Measurements from ENCODE around the gene INTS1. TPM values are rescaled to one million over a fixed set of nuclear protein-coding genes. Genes with fewer than 3 reads are reported as not detected.

The INTS1 gene
- total and polyA plus RNA-seq, 4 donors, result 31.2 to 121 (median 46.0) TPM

GRCh38 chr7:1458683-1459511 is 45.3 kb downstream of the INTS1 start, which contains the start of gene MICALL2:
MICALL2 (minus strand) TSS chr7:1459470; CDS start chr7:1459326, 144 bp downstream.
- WGBS, 2 donors, result 2 to 3% methylated on average over 60 to 69 of the region's 69 CpGs
- no peaks in the 10 kb centered on the region for H3K9me3 ChIP-seq (ENCODE audit: control insufficient read depth in 4 of 4, insufficient read depth in 3 of 4, low read length in 3 of 4)
- H3K4me3 ChIP-seq, result peak within 1 kb of the TSS; percentile 84
- H3K4me1 ChIP-seq (ENCODE audit: control insufficient read depth in 5 of 5, insufficient read depth in 5 of 5, low read length in 5 of 5), result peaks cover 0 to 42% (median 28%) of the 10 kb centered on the region in 5 donors
- H3K27me3 ChIP-seq (ENCODE audit: control insufficient read depth in 3 of 3, insufficient read depth in 3 of 3, low read length in 2 of 3), result no peaks in the 10 kb centered on the region
- H3K27ac ChIP-seq (ENCODE audit: low read depth in 1 of 2, low read length in 1 of 2), result peak within 1 kb of the TSS; percentile 88 to 97
- H3K36me3 ChIP-seq (ENCODE audit: control insufficient read depth in 4 of 4, insufficient read depth in 4 of 4, low read length in 4 of 4), result no peaks in the 10 kb centered on the region
- ATAC-seq (ENCODE audit: insufficient read depth, low FRiP score), result peak; percentile 21
- DNase-seq, result peak; percentile 44 to 51 (median 45)
- no peak for TF ChIP-seq CTCF (IDR thresholded peaks at IDR 0.05; ENCODE audit: control extremely low read depth, extremely low read depth)
- H3K9ac ChIP-seq (ENCODE audit: insufficient read depth in 1 of 2, low read length in 2 of 2), result no peak within 1 kb of the TSS

- Histone ChIP-seq H3K9ac (ENCODE audit: insufficient read depth in 1 of 2, low read length in 2 of 2) (no peak overlapping the region), H3K4me3 (peak overlapping the region; percentile 84), H3K9me3 (ENCODE audit: control insufficient read depth in 4 of 4, insufficient read depth in 3 of 4, low read length in 3 of 4) (no peaks in the 10 kb centered on the region), H3K36me3 (ENCODE audit: control insufficient read depth in 4 of 4, insufficient read depth in 4 of 4, low read length in 4 of 4) (no peaks in the 10 kb centered on the region), H3K4me1 (ENCODE audit: control insufficient read depth in 5 of 5, insufficient read depth in 5 of 5, low read length in 5 of 5) (peaks cover 0 to 42% (median 28%) of the 10 kb centered on the region in 5 donors), H3K27ac (ENCODE audit: low read depth in 1 of 2, low read length in 1 of 2) (peak overlapping the region; percentile 88 to 97), H3K27me3 (ENCODE audit: control insufficient read depth in 3 of 3, insufficient read depth in 3 of 3, low read length in 2 of 3) (no peaks in the 10 kb centered on the region)
- no peak for TF ChIP-seq CTCF (IDR thresholded peaks at IDR 0.05; ENCODE audit: control extremely low read depth, extremely low read depth)
- peak in 1 of 3 donors; percentile 11 for DNase-seq
- WGBS, 2 donors, result 36 to 44% methylated on average over 23 of the region's 23 CpGs
- ATAC-seq (ENCODE audit: insufficient read depth, low FRiP score), result no peak
Observed at GRCh38 chr7:1457949-1458682, 46.1 kb downstream of the INTS1 start.

- DNase-seq (no peak), ATAC-seq (ENCODE audit: insufficient read depth, low FRiP score) (no peak)
- WGBS, 2 donors, result 60 to 72% methylated on average over 18 of the region's 18 CpGs
- no peak for TF ChIP-seq CTCF (IDR thresholded peaks at IDR 0.05; ENCODE audit: control extremely low read depth, extremely low read depth)
- peaks cover 0 to 42% (median 28%) of the 10 kb centered on the region in 5 donors for H3K4me1 ChIP-seq (ENCODE audit: control insufficient read depth in 5 of 5, insufficient read depth in 5 of 5, low read length in 5 of 5)
- H3K27ac ChIP-seq (ENCODE audit: low read depth in 1 of 2, low read length in 1 of 2), result no peak overlapping the region
- H3K9ac ChIP-seq (ENCODE audit: insufficient read depth in 1 of 2, low read length in 2 of 2), result no peak overlapping the region
- no peaks in the 10 kb centered on the region for H3K9me3 ChIP-seq (ENCODE audit: control insufficient read depth in 4 of 4, insufficient read depth in 3 of 4, low read length in 3 of 4)
- H3K4me3 ChIP-seq, result no peak overlapping the region
- no peaks in the 10 kb centered on the region for H3K27me3 ChIP-seq (ENCODE audit: control insufficient read depth in 3 of 3, insufficient read depth in 3 of 3, low read length in 2 of 3)
- H3K36me3 ChIP-seq (ENCODE audit: control insufficient read depth in 4 of 4, insufficient read depth in 4 of 4, low read length in 4 of 4), result no peaks in the 10 kb centered on the region
Observed at GRCh38 chr7:1457059-1457948, 46.9 kb downstream of the INTS1 start.

All from lung (tissue), 12 donors.